ENCODE results near the gene SCLY.

SCLY gene

DNA sequence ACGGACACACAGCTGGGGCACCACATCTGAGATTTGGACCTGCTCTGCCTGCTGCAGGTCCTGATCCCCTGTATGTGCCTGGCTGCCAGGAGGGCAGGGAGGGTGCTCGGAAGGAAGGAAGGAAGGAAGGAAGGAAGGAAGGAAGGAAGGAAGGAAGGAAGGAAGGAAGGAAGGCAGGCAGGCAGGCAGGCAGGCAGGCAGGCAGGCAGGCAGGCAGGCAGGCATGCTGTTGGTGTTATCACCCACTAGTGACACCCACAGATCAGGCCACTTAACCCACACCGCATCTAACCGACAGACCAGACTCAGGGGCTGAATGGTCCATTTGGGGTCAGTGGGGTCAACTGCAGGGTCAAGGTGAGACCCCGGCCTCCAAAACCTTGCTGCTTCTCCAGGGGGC is 83.5 kb downstream of the SCLY start:
- no peak for TF ChIP-seq ZFP30 (CRISPR knock-in tag; IDR thresholded peaks at IDR 0.05)
- no peak for TF ChIP-seq SNAI2 (CRISPR knock-in tag; IDR thresholded peaks at IDR 0.05)
- no peak for TF ChIP-seq OSR1 (CRISPR knock-in tag; IDR thresholded peaks at IDR 0.05)
- no peak for TF ChIP-seq ZNF70 (CRISPR knock-in tag; IDR thresholded peaks at IDR 0.05)
- TF ChIP-seq TCF4 (CRISPR knock-in tag; IDR thresholded peaks at IDR 0.05; ENCODE audit: borderline replicate concordance) = no peak
- TF ChIP-seq PPARA (CRISPR knock-in tag; IDR thresholded peaks at IDR 0.05; ENCODE audit: borderline replicate concordance) = no peak
- TF ChIP-seq ZNF8 (CRISPR knock-in tag; IDR thresholded peaks at IDR 0.05) = no peak
- no peak for TF ChIP-seq BACH2 (CRISPR knock-in tag; IDR thresholded peaks at IDR 0.05; ENCODE audit: borderline replicate concordance)
- no peak for TF ChIP-seq ZNF565 (CRISPR knock-in tag; conservative IDR thresholded peaks at IDR 0.05; ENCODE audit: low read depth)
- no peak for TF ChIP-seq GLIS3 (CRISPR knock-in tag; IDR thresholded peaks at IDR 0.05)
- no peak for TF ChIP-seq ESRRG (CRISPR knock-in tag; IDR thresholded peaks at IDR 0.05)
- TF ChIP-seq, protein P1, sequence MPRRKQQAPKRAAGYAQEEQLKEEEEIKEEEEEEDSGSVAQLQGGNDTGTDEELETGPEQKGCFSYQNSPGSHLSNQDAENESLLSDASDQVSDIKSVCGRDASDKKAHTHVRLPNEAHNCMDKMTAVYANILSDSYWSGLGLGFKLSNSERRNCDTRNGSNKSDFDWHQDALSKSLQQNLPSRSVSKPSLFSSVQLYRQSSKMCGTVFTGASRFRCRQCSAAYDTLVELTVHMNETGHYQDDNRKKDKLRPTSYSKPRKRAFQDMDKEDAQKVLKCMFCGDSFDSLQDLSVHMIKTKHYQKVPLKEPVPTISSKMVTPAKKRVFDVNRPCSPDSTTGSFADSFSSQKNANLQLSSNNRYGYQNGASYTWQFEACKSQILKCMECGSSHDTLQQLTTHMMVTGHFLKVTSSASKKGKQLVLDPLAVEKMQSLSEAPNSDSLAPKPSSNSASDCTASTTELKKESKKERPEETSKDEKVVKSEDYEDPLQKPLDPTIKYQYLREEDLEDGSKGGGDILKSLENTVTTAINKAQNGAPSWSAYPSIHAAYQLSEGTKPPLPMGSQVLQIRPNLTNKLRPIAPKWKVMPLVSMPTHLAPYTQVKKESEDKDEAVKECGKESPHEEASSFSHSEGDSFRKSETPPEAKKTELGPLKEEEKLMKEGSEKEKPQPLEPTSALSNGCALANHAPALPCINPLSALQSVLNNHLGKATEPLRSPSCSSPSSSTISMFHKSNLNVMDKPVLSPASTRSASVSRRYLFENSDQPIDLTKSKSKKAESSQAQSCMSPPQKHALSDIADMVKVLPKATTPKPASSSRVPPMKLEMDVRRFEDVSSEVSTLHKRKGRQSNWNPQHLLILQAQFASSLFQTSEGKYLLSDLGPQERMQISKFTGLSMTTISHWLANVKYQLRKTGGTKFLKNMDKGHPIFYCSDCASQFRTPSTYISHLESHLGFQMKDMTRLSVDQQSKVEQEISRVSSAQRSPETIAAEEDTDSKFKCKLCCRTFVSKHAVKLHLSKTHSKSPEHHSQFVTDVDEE (CRISPR knock-in tag; IDR thresholded peaks at IDR 0.05) = no peak
- TF ChIP-seq, protein P2, sequence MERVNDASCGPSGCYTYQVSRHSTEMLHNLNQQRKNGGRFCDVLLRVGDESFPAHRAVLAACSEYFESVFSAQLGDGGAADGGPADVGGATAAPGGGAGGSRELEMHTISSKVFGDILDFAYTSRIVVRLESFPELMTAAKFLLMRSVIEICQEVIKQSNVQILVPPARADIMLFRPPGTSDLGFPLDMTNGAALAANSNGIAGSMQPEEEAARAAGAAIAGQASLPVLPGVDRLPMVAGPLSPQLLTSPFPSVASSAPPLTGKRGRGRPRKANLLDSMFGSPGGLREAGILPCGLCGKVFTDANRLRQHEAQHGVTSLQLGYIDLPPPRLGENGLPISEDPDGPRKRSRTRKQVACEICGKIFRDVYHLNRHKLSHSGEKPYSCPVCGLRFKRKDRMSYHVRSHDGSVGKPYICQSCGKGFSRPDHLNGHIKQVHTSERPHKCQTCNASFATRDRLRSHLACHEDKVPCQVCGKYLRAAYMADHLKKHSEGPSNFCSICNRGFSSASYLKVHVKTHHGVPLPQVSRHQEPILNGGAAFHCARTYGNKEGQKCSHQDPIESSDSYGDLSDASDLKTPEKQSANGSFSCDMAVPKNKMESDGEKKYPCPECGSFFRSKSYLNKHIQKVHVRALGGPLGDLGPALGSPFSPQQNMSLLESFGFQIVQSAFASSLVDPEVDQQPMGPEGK (CRISPR knock-in tag; IDR thresholded peaks at IDR 0.05; ENCODE audit: borderline replicate concordance) = no peak
- TF ChIP-seq ZC3H10 (CRISPR knock-in tag; IDR thresholded peaks at IDR 0.05) = no peak
- TF ChIP-seq, protein P3, sequence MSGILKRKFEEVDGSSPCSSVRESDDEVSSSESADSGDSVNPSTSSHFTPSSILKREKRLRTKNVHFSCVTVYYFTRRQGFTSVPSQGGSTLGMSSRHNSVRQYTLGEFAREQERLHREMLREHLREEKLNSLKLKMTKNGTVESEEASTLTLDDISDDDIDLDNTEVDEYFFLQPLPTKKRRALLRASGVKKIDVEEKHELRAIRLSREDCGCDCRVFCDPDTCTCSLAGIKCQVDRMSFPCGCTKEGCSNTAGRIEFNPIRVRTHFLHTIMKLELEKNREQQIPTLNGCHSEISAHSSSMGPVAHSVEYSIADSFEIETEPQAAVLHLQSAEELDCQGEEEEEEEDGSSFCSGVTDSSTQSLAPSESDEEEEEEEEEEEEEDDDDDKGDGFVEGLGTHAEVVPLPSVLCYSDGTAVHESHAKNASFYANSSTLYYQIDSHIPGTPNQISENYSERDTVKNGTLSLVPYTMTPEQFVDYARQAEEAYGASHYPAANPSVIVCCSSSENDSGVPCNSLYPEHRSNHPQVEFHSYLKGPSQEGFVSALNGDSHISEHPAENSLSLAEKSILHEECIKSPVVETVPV (CRISPR knock-in tag; IDR thresholded peaks at IDR 0.05) = no peak
- TF ChIP-seq RARB (CRISPR knock-in tag; IDR thresholded peaks at IDR 0.05) = no peak
- TF ChIP-seq, protein P4, sequence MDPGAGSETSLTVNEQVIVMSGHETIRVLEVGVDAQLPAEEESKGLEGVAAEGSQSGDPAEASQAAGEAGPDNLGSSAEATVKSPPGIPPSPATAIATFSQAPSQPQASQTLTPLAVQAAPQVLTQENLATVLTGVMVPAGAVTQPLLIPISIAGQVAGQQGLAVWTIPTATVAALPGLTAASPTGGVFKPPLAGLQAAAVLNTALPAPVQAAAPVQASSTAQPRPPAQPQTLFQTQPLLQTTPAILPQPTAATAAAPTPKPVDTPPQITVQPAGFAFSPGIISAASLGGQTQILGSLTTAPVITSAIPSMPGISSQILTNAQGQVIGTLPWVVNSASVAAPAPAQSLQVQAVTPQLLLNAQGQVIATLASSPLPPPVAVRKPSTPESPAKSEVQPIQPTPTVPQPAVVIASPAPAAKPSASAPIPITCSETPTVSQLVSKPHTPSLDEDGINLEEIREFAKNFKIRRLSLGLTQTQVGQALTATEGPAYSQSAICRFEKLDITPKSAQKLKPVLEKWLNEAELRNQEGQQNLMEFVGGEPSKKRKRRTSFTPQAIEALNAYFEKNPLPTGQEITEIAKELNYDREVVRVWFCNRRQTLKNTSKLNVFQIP (CRISPR knock-in tag; IDR thresholded peaks at IDR 0.05; ENCODE audit: borderline replicate concordance, low read depth) = no peak
- no peak for TF ChIP-seq ZFP3 (CRISPR knock-in tag; IDR thresholded peaks at IDR 0.05)
- no peak for TF ChIP-seq ARNTL (CRISPR knock-in tag; IDR thresholded peaks at IDR 0.05; ENCODE audit: borderline replicate concordance, low read depth)
- TF ChIP-seq TOX (CRISPR knock-in tag; IDR thresholded peaks at IDR 0.05; ENCODE audit: borderline replicate concordance) = no peak
- no peak for ATAC-seq

DNA sequence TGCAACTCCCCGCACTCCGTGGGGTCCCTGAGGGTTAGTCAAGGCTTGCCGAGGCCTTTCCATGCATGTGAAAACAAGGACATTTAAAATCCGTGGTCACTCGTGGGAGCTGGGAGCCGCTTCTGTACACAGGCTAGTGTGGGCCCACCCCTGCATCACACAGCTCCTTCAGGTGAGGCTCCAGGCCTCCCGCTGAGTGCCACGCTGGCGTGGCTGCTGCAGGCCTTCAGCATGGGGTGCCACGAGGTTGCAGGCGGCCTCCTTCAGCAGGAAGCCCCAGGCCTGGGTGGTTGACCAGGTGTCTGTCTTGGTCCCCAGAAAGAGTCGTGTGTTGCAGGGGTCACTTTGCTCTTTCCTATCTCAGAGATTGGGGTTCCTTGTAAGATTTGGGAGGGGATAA is 84.2 kb downstream of the SCLY start:
- TF ChIP-seq BACH2 (CRISPR knock-in tag; IDR thresholded peaks at IDR 0.05; ENCODE audit: borderline replicate concordance) = no peak
- TF ChIP-seq, protein P2 (CRISPR knock-in tag; IDR thresholded peaks at IDR 0.05; ENCODE audit: borderline replicate concordance) = no peak
- no peak for TF ChIP-seq ZC3H10 (CRISPR knock-in tag; IDR thresholded peaks at IDR 0.05)
- TF ChIP-seq RARB (CRISPR knock-in tag; IDR thresholded peaks at IDR 0.05) = no peak
- TF ChIP-seq, protein P3 (CRISPR knock-in tag; IDR thresholded peaks at IDR 0.05) = no peak
- TF ChIP-seq ZNF565 (CRISPR knock-in tag; conservative IDR thresholded peaks at IDR 0.05; ENCODE audit: low read depth) = no peak
- TF ChIP-seq GLIS3 (CRISPR knock-in tag; IDR thresholded peaks at IDR 0.05) = no peak
- TF ChIP-seq OSR1 (CRISPR knock-in tag; IDR thresholded peaks at IDR 0.05) = no peak
- no peak for TF ChIP-seq ZFP3 (CRISPR knock-in tag; IDR thresholded peaks at IDR 0.05)
- ATAC-seq = no peak

All from SK-N-SH treated with all-trans-retinoic acid at 6 μM for 48 hours (cell line).